A549 (cell line): Measurements from ENCODE around the gene PDZD2. TPM values are rescaled to one million over a fixed set of nuclear protein-coding genes. Genes with fewer than 3 reads are reported as not detected.

Experiments used
- ATAC-seq, 2 experiments: fragments of 200-7000 bp in 1 of 2; fragments of >200 bp in 1 of 2; cut with Nextera tagmentation in 1 of 2; cut with Tn5 transposase in 1 of 2; 3 replicates each; pipeline versions ENCODE4 v1.8.0 to v1.9.1; 2018 to 2020; ENCODE audit warnings: mild to moderate bottlenecking in 1 of 2, moderate library complexity in 1 of 2
- CTCF ChIA-PET: fragments of 300-600 bp; sonication (Branson Sonifier 250); formaldehyde crosslinking; extraction: SDS; loops from one replicate; lab custom pipeline; 2021; ENCODE audit warnings: antibody characterized with exemption, inconsistent platforms; lab: Yijun Ruan, JAX
- POLR2A ChIA-PET: fragments of 350-600 bp; formaldehyde crosslinking; extraction: SDS; loops from one replicate; lab custom pipeline; 2021; ENCODE audit warnings: antibody characterized with exemption, inconsistent platforms; lab: Yijun Ruan, JAX
- DNase-seq, 2 experiments: peaks; one replicate each; pipeline versions ENCODE4 v3.0.0 to v3.0.0-alpha.2; 2011 to 2016; ENCODE audit warnings: low read depth in 1 of 2, low spot score in 1 of 2
- FAIRE-seq: peaks from 2 replicates; lab custom pipeline; 2011; peaks lifted over from hg19 to GRCh38; lab: Jason Lieb, UNC
- H3K27ac ChIP-seq, 2 experiments: fragments of >200 bp; sonication (Bioruptor Twin); formaldehyde crosslinking; 3 replicates each; pipeline ENCODE4 v1.5.1; 2016 to 2017
- H3K4me1 ChIP-seq: fragments of >200 bp; sonication (Bioruptor Twin); formaldehyde crosslinking; 3 replicates; pipeline ENCODE4 v1.6.1; 2016
- H3K4me2 ChIP-seq: fragments of >200 bp; sonication (Bioruptor Twin); formaldehyde crosslinking; 3 replicates; pipeline ENCODE4 v1.6.1; 2016
- H3K4me3 ChIP-seq: fragments of >200 bp; sonication (Bioruptor Twin); formaldehyde crosslinking; 3 replicates; pipeline ENCODE4 v1.5.1; 2016
- H3K9me3 ChIP-seq: fragments of >200 bp; sonication (Bioruptor Twin); formaldehyde crosslinking; 3 replicates; pipeline ENCODE4 v1.6.1; 2016
- BHLHE40 ChIP-seq: IDR thresholded peaks from 2 replicates; pipeline ENCODE4 v1.6.1; 2012; ENCODE audit warnings: low read depth, low read length, inconsistent platforms
- CBX2 ChIP-seq: fragments of 200-600 bp; sonication (generic); IDR thresholded peaks from 2 replicates; pipeline ENCODE4 v1.6.1; 2016; ENCODE audit warnings: low read depth, mild to moderate bottlenecking, borderline replicate concordance
- CHD2 ChIP-seq: fragments of 150-350 bp; IDR thresholded peaks from 2 replicates; pipeline ENCODE4 v1.6.1; 2014; ENCODE audit warnings: low read length; ENCODE audit not compliant: partially characterized antibody
- EHMT2 ChIP-seq: fragments of 200-600 bp; sonication (generic); IDR thresholded peaks from 2 replicates; pipeline ENCODE4 v1.6.1; 2016; ENCODE audit warnings: antibody characterized with exemption, low read depth, mild to moderate bottlenecking, moderate library complexity
- EP300 ChIP-seq, 2 experiments: fragments of >200 bp; sonication (Bioruptor Twin); formaldehyde crosslinking; IDR thresholded peaks; 2 replicates in 1 of 2; 3 replicates in 1 of 2; pipeline ENCODE4 v1.6.1; 2016 to 2017
- FOSL2 ChIP-seq, 2 experiments: fragments of 450-650 bp in 1 of 2; fragments of >200 bp in 1 of 2; sonication (Bioruptor Twin) in 1 of 2; formaldehyde crosslinking; IDR thresholded peaks; 2 replicates each; pipeline versions ENCODE4 v1.5.0 to v1.6.1; 2016 to 2020; ENCODE audit warnings: mild to moderate bottlenecking in 1 of 2, moderate library complexity in 1 of 2
- HDAC2 ChIP-seq: fragments of 200-600 bp; sonication (generic); IDR thresholded peaks from 2 replicates; pipeline ENCODE4 v1.6.1; 2016
- HOXA7 ChIP-seq: fragments of 250-450 bp; sonication (Bioruptor Pico); IDR thresholded peaks from 2 replicates; pipeline ENCODE4 v1.5.0; 2020; ENCODE audit warnings: mild to moderate bottlenecking, moderate library complexity
- HOXB13 ChIP-seq: fragments of 250-450 bp; sonication (Bioruptor Pico); IDR thresholded peaks from 2 replicates; pipeline ENCODE4 v1.5.0; 2020; ENCODE audit warnings: low read depth, mild to moderate bottlenecking, moderate library complexity
- KDM1A ChIP-seq: fragments of 200-600 bp; sonication (generic); IDR thresholded peaks from 2 replicates; pipeline ENCODE4 v1.6.1; 2016; ENCODE audit warnings: low read depth, mild to moderate bottlenecking
- NFE2L2 ChIP-seq: fragments of 150-350 bp; conservative IDR thresholded peaks from 2 replicates; pipeline ENCODE4 v1.6.1; 2014; ENCODE audit warnings: low read length
- PHF8 ChIP-seq: fragments of 200-600 bp; sonication (generic); IDR thresholded peaks from 2 replicates; pipeline ENCODE4 v1.6.1; 2016; ENCODE audit warnings: low read depth, mild to moderate bottlenecking, antibody characterized with exemption, moderate library complexity, borderline replicate concordance
- RAD21 ChIP-seq, 2 experiments: fragments of >200 bp in 1 of 2; sonication (Bioruptor Twin) in 1 of 2; formaldehyde crosslinking in 1 of 2; IDR thresholded peaks in 1 of 2; conservative IDR thresholded peaks in 1 of 2; 2 replicates in 1 of 2; 3 replicates in 1 of 2; pipeline ENCODE4 v1.6.1; 2012 to 2018; ENCODE audit warnings: inconsistent platforms in 1 of 2
- RARB ChIP-seq: fragments of 250-450 bp; sonication (Bioruptor Pico); IDR thresholded peaks from 2 replicates; pipeline ENCODE4 v1.8.0; 2021; ENCODE audit warnings: mild to moderate bottlenecking, moderate library complexity
- SREBF2 ChIP-seq: fragments of 450-650 bp; IDR thresholded peaks from 2 replicates; pipeline ENCODE4 v1.6.1; 2014; ENCODE audit warnings: mild to moderate bottlenecking, moderate library complexity
- WGBS: methylation state at CpG from one replicate; pipeline ENCODE4 v1.1.6; 2017; ENCODE audit errors: missing lambda C conversion rate; 5-methylcytosine and 5-hydroxymethylcytosine counted together
- polyA plus RNA-seq, 4 experiments: library from polyadenylated mRNA; depleted of rRNA in 3 of 4; stranded (reverse); fragments of >200 nt; fragmentation: RNase III in 1 of 4; extraction: RNeasy Plus Mini Kit Qiagen cat#74134 plus additional on column Dnase treatment in 1 of 4; gene quantifications; 2 replicates in 3 of 4; 3 replicates in 1 of 4; pipeline ENCODE4 v1.2.3, GENCODE V29; 2011 to 2017
- TF ChIP-seq, protein P1 (sequence below): fragments of 150-350 bp; IDR thresholded peaks from 2 replicates; pipeline ENCODE4 v1.6.1; 2014; ENCODE audit warnings: low read depth, mild to moderate bottlenecking, low read length
- TF ChIP-seq, protein P2 (sequence below): fragments of 200-600 bp; sonication (generic); IDR thresholded peaks from 2 replicates; pipeline ENCODE4 v1.6.1; 2016; ENCODE audit warnings: antibody characterized with exemption, mild to moderate bottlenecking, moderate library complexity
- TF ChIP-seq, protein P3 (sequence below): fragments of 250-450 bp; sonication (Bioruptor Pico); IDR thresholded peaks from 2 replicates; pipeline ENCODE4 v1.5.0; 2020; ENCODE audit warnings: low read depth, mild to moderate bottlenecking, moderate library complexity
- TF ChIP-seq, protein P4 (sequence below): IDR thresholded peaks from 2 replicates; pipeline ENCODE4 v1.6.1; 2012
- TF ChIP-seq, protein P5 (sequence below): fragments of >200 bp; sonication (Bioruptor Twin); formaldehyde crosslinking; IDR thresholded peaks from 3 replicates; pipeline ENCODE4 v1.5.1; 2016
- TF ChIP-seq, protein P6 (sequence below): fragments of >200 bp; sonication (Bioruptor Twin); formaldehyde crosslinking; IDR thresholded peaks from 3 replicates; pipeline ENCODE4 v1.6.1; 2016

PDZD2 gene
- polyA plus RNA-seq, 2 of the 4 experiments (the other 2 are of a cell fraction) = 0.06 to 0.09 TPM

DNA sequence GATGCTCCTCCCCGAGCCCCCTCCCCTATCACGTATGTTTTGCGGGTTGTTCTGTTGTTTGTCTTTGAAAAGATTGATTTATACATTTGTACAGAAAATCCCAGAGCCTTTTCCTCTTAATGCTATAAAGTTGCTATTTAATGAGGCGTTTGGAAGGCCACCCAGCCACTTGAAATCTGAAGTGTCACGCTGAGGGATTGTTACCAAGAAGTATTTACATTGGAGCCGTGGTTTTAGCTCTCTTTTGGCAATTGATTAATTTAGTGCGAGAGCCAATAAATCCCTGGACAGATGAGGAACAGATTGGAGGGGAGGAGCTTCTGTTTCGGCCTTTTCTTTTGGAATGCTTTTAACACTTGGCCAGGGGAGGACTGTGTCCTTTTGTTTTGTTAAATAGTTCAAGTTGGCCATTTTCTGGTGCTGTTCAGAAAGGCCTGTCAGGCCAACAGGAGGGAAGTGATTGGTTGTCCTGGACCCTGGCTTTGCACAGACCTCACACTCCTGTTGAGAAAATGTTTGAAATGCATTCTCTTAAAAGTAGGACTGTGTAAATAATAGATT is 250.2 kb downstream of the PDZD2 start:
- FAIRE-seq (no peak), DNase-seq (no peak), ATAC-seq (no peak)
- TF ChIP-seq, protein P1, sequence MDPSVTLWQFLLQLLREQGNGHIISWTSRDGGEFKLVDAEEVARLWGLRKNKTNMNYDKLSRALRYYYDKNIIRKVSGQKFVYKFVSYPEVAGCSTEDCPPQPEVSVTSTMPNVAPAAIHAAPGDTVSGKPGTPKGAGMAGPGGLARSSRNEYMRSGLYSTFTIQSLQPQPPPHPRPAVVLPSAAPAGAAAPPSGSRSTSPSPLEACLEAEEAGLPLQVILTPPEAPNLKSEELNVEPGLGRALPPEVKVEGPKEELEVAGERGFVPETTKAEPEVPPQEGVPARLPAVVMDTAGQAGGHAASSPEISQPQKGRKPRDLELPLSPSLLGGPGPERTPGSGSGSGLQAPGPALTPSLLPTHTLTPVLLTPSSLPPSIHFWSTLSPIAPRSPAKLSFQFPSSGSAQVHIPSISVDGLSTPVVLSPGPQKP = no peak
- TF ChIP-seq RAD21 (conservative IDR thresholded peaks at IDR 0.05 in 1 of 2, IDR thresholded peaks at IDR 0.05 in 1 of 2) (no peak), HDAC2 (no peak), BHLHE40 (no peak), NFE2L2 (no peak), SREBF2 (no peak), CBX2 (no peak), CHD2 (no peak), HOXB13 (CRISPR knock-in tag) (no peak)
- TF ChIP-seq, protein P2, sequence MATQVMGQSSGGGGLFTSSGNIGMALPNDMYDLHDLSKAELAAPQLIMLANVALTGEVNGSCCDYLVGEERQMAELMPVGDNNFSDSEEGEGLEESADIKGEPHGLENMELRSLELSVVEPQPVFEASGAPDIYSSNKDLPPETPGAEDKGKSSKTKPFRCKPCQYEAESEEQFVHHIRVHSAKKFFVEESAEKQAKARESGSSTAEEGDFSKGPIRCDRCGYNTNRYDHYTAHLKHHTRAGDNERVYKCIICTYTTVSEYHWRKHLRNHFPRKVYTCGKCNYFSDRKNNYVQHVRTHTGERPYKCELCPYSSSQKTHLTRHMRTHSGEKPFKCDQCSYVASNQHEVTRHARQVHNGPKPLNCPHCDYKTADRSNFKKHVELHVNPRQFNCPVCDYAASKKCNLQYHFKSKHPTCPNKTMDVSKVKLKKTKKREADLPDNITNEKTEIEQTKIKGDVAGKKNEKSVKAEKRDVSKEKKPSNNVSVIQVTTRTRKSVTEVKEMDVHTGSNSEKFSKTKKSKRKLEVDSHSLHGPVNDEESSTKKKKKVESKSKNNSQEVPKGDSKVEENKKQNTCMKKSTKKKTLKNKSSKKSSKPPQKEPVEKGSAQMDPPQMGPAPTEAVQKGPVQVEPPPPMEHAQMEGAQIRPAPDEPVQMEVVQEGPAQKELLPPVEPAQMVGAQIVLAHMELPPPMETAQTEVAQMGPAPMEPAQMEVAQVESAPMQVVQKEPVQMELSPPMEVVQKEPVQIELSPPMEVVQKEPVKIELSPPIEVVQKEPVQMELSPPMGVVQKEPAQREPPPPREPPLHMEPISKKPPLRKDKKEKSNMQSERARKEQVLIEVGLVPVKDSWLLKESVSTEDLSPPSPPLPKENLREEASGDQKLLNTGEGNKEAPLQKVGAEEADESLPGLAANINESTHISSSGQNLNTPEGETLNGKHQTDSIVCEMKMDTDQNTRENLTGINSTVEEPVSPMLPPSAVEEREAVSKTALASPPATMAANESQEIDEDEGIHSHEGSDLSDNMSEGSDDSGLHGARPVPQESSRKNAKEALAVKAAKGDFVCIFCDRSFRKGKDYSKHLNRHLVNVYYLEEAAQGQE = no peak
- TF ChIP-seq, protein P3, sequence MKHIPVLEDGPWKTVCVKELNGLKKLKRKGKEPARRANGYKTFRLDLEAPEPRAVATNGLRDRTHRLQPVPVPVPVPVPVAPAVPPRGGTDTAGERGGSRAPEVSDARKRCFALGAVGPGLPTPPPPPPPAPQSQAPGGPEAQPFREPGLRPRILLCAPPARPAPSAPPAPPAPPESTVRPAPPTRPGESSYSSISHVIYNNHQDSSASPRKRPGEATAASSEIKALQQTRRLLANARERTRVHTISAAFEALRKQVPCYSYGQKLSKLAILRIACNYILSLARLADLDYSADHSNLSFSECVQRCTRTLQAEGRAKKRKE (CRISPR knock-in tag) = no peak
- TF ChIP-seq, protein P4, sequence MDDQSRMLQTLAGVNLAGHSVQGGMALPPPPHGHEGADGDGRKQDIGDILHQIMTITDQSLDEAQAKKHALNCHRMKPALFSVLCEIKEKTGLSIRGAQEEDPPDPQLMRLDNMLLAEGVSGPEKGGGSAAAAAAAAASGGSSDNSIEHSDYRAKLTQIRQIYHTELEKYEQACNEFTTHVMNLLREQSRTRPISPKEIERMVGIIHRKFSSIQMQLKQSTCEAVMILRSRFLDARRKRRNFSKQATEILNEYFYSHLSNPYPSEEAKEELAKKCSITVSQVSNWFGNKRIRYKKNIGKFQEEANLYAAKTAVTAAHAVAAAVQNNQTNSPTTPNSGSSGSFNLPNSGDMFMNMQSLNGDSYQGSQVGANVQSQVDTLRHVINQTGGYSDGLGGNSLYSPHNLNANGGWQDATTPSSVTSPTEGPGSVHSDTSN = no peak
- WGBS = 39% methylated on average over 8 of the region's 8 CpGs
- POLR2A ChIA-PET = no interaction called here
- H3K4me2 ChIP-seq = no peak overlapping the region
- no peaks in the 10 kb centered on the region for H3K9me3 ChIP-seq
- no peak overlapping the region for H3K27ac ChIP-seq
- H3K4me3 ChIP-seq = no peak overlapping the region
- CTCF ChIA-PET = no interaction called here
- no peaks in the 10 kb centered on the region for H3K4me1 ChIP-seq

DNA sequence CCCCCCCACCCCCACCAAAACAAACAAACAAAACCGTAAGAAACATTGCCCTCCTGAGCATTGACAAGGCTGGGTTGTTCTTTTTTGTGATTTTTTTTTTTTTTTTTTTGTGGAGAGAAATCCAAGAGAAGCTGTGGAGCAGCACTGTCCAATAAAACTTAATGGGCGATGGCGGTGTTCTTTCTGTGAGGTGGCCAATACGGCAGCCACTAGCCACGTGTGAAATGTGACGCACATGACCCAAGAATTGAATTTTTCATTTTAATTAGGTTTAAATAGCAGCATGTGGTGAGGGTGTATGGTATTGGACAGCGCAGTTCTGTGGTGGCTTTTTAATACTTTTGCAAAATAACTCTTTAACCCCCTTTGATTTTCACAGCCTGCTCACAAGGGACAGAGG is 251.1 kb downstream of the PDZD2 start:
- FAIRE-seq = no peak
- Histone ChIP-seq H3K4me3 (no peak overlapping the region), H3K9me3 (no peaks in the 10 kb centered on the region), H3K4me2 (no peak overlapping the region), H3K27ac (no peak overlapping the region), H3K4me1 (no peaks in the 10 kb centered on the region)
- ATAC-seq = no peak
- CTCF ChIA-PET = interaction anchor here (1.0 kb wide), 1 partner anchor 141 kb away, joined by 3 read pairs; no protein-coding TSS in a partner anchor
- DNase-seq = no peak
- WGBS = 76% methylated on average over 7 of the region's 7 CpGs
- POLR2A ChIA-PET = no interaction called here
- TF ChIP-seq HOXB13 (CRISPR knock-in tag) = no peak
- TF ChIP-seq KDM1A = no peak
- TF ChIP-seq FOSL2 (IDR thresholded peaks at IDR 0.05) = no peak
- no peak for TF ChIP-seq FOSL2 (CRISPR knock-in tag; IDR thresholded peaks at IDR 0.05)
- no peak for TF ChIP-seq EHMT2
- TF ChIP-seq, protein P5, sequence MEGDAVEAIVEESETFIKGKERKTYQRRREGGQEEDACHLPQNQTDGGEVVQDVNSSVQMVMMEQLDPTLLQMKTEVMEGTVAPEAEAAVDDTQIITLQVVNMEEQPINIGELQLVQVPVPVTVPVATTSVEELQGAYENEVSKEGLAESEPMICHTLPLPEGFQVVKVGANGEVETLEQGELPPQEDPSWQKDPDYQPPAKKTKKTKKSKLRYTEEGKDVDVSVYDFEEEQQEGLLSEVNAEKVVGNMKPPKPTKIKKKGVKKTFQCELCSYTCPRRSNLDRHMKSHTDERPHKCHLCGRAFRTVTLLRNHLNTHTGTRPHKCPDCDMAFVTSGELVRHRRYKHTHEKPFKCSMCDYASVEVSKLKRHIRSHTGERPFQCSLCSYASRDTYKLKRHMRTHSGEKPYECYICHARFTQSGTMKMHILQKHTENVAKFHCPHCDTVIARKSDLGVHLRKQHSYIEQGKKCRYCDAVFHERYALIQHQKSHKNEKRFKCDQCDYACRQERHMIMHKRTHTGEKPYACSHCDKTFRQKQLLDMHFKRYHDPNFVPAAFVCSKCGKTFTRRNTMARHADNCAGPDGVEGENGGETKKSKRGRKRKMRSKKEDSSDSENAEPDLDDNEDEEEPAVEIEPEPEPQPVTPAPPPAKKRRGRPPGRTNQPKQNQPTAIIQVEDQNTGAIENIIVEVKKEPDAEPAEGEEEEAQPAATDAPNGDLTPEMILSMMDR = no peak
- no peak for TF ChIP-seq RARB (CRISPR knock-in tag)
- TF ChIP-seq, protein P2 = no peak
- no peak for TF ChIP-seq EP300 (IDR thresholded peaks at IDR 0.05)
- TF ChIP-seq PHF8 = no peak
- no peak for TF ChIP-seq HOXA7 (CRISPR knock-in tag)
- no peak for TF ChIP-seq SREBF2
- TF ChIP-seq, protein P6, sequence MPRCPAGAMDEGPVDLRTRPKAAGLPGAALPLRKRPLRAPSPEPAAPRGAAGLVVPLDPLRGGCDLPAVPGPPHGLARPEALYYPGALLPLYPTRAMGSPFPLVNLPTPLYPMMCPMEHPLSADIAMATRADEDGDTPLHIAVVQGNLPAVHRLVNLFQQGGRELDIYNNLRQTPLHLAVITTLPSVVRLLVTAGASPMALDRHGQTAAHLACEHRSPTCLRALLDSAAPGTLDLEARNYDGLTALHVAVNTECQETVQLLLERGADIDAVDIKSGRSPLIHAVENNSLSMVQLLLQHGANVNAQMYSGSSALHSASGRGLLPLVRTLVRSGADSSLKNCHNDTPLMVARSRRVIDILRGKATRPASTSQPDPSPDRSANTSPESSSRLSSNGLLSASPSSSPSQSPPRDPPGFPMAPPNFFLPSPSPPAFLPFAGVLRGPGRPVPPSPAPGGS = no peak
